HUDEP-2 (cell line): Measurements from ENCODE around the gene MAPRE3.
"Not testable (repeated sequence)": the region's sequence is repeated elsewhere in the genome, so short reads cannot be mapped to it uniquely, and the experiment has no call there.

Experiments used
- DNase-seq, 76 experiments: peaks; one replicate each; lab custom pipeline; 2025; ENCODE audit not compliant: unreplicated experiment in 76 of 76; lab: John Stamatoyannopoulos, UW

Gene MAPRE3

DNA sequence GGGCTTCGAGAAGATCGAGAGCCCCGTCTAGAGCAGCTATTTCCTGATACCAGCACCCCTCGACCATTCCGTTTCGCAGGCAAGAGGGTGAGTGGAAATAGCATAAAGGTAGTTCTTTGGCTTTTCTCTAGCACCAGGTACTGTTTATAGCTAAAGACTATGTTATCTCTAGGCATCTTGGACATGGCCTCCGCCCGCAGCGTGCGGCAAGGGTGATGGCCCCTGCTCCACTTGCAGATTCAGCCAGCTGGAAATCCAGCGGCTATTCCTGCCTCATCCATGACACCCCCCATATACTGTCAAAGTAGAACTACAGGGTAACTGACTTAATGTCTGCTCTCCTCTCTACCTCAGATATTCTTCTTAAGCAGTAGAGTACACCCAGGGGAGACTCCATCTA is 84.3 kb downstream of the MAPRE3 start:
- DNase-seq: no peak

DNA sequence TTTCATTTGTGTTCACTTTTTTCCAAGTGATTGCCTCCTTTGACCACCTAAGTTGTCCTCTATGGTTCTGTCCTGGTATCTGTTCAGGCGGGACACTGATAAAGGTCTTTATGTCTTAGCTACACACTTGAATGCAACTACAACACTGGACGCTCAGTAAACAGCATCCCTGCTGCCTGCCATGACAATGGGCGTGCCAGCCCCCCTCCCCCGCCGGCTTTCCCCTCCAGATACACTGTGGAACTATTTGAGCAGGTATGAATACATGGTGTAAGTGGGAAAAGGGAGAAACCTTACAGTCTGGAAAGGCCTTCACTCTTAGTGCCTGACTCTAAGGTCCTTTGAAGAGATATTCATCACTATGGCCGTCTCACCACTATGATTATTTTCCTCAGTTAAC is 86.7 kb downstream of the MAPRE3 start:
- no peak for DNase-seq

DNA sequence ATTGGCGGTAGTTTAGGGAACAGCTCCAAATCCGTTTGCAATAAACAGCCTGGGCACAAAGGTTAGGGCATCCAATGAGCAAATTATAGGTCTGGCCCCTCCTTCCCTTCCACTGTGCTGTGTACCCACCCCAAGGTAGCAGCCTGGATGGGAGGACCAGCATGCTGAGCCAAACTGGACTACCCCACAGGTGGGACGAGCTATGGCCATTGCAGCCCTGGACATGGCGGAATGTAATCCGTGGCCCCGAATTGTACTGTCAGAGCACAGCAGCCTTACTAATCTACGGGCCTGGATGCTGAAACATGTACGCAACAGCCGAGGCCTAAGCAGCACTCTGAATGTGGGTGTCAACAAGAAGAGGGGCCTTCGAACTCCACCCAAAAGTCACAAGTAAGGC is 87.8 kb downstream of the MAPRE3 start:
- DNase-seq: no peak

DNA sequence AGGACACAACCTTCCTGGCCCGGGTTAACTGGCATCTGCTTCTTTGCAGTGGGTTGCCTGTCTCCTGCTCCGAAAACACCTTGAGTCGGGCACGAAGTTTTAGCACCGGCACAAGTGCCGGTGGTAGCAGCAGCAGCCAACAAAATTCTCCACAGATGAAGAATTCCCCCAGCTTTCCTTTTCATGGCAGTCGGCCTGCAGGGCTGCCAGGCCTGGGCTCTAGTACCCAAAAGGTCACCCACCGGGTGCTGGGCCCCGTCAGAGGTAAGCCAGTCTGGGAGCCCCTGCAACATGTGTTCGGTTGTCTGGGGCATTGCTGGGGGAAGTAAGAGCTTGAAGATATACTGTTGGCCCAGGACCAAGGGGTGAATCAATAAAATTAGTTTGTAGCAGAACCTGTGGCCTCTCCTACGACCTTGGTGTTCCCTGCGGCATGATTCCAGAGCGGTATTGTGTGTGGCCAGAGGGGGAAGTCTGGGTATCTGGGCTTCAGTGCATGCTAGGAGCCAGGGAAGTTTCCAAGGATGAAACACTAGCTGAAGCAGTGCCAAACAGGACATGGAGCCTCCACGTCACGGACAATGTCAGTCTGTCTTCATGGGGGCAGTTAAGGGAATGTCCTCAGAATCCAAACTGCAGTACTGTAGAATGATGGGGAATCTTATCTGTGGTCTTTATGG is 88.8 kb downstream of the MAPRE3 start:
- no peak for DNase-seq

DNA sequence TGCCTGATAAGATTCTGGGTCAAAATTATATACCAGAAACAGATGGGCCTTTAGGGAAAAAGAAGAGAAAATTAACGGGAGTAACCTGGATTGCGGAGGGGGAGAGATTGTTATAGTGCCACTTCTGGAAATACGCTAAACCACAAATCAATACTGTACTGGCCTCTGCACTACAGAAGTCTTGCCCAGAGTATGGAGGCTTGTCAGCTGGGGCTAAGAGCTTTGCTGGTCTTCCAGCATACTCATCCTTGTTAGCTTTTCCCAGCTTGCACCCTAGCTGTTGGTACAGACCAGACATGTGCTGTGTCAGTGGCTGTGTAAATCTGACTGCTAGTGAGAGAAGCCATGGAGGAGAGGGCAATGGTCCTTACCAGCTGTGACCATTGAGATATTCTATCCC is 89.9 kb downstream of the MAPRE3 start:
- DNase-seq: no peak

DNA sequence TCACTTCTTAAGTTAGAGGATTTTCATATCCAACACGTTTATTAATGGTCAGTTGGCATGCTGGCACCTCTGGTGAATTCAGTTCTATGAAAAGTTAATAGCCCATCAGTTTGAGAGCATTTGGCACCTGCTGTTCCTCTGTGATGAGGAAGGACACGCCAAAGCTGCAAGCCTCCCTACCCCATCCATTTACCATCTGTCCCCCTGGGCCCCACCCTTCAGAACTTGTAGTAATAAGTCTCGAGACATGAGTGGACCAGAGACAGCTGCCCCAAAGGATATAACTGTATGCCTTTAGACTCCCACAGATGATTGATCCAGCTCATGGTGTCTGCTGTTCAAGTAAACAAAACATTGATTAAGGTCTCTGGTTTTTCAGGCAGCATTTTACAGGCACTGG is 94.7 kb downstream of the MAPRE3 start:
- DNase-seq: no peak

DNA sequence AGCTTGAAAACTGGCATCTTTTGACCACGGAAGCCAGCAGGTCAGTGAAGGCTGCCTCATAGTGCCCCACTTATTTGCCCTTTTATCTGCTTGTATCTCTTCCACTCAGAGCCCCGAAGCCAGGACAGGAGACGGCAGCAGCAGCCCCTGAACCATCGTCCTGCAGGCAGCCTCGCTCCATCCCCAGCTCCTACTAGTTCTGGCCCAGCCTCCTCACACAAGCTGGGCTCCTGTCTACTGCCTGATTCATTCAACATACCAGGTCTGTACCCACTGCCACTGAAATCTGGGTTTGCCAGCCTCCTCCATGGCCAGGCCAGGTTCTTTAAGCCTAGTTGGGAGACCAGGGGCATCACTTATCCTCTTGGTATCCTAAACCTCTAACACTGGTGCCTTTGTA is 96.9 kb downstream of the MAPRE3 start:
- no peak for DNase-seq

DNA sequence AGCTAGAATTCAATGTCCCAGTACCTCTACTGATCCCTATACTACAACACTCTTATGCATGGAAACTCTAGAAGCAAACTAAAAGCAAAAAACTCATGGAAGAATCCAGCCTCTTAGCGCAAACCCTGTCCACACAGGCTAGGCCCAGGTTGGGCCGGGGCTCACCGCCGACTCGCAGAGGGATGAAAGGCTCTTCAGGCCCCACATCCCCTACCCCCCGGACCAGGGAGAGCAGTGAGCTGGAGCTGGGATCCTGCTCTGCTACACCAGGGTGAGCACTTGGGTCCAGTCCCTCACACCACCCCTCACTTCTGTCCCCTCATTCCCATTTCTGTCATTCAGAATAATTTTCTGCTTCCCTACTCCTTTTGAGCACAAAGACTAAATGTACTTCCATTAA is 99.0 kb downstream of the MAPRE3 start:
- no peak for DNase-seq

DNA sequence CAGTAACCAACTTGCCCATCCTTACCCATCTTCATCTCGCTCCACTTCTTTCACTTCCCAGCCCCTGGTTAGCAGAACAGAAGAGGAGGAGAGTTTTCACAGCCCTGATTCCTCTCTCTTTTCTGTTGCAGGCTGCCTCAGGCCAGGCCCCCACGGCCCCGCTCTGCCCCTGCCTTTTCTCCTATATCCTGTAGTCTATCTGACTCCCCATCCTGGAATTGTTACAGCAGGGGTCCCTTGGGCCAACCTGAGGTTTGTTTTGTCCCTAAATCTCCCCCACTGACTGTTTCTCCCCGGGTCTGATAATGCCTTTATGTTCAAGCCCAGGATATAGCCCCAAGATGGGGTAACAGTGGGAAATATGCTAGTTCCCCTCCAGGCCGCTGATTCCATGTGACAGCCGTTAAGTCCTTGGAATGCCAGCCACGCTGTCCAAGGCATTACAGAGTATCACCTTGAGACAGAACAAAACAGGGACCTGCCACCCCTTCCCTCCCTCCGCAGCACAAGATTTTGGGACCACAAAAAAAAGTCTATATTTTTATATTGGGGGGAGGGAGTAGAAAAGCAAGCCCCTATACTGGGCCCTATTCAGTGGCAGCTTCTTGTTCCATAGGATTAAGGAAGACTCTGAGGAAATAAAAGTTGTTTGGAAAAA is 99.7 kb downstream of the MAPRE3 start:
- DNase-seq: no peak

DNA sequence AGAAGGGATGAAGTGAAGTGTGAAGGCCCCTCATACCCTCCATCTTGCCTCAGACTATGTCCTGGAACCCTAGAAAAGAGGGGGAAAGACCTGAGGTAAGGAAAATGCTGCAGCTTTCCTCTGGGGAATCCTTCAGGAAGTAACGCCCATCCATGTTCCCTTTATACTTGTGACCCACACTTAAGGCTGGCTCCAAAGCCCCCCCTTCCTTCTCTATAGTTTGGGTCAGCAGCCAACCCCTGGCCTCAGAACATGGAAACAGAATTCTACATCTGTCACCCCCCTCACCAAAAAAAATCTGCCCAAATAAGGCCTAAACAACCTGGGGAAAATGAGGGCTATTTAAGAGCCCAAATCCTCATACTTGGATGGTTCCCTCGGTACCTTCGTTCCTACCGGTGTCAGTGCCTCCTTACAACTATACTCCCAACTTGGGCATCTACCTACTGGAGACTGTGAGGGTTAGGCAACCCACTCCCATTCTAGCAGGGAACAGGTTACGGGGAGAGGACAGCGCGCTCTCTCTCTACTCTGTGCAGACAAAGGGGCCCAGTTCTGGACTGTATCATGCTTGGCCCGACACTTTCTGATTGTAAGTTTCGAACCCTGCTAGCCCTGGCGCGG is 100.3 kb downstream of the MAPRE3 start:
- no peak for DNase-seq

DNA sequence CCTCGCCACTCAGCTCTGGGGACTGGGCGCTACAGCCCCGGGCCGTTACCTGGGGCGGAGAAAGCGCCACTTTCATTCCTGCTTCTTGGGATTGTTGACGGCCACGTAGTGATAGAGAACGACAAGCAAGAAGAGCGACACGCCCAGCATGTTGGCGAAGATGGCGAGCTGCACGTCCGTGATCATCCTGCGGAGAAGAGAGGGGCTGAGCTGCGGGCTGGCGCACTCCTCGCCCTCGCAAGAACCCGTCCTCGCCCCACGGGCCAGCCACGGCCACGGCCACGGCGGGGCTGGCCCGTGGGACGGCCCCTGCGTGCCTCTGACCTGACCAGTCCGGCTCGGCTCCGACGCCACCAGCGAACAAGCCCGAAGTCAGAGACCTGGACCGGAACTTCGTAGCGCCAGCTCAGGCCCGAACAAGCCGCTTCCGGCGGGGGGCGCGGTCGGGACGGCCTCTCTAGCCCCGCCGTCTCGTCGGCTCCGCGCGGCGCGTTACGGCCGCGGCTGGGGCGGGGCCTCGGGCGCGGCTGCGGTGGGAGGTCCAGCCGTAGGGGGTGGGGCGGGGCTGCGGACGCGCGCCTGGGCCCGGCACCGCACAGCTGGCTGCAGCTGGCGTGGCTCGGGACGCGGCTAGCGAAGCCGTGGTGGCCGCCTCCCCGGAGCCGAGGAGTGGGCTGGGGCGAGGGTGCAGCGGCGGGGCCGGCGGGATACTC is 101.0 kb downstream of the MAPRE3 start, which contains the start of gene OST4:
Gene OST4 (minus strand): TSS at position 378 of the 713 bp plus-strand sequence.
- peak in 74 of 76 experiments; percentile 30 to 93 (median 83) for DNase-seq

DNA sequence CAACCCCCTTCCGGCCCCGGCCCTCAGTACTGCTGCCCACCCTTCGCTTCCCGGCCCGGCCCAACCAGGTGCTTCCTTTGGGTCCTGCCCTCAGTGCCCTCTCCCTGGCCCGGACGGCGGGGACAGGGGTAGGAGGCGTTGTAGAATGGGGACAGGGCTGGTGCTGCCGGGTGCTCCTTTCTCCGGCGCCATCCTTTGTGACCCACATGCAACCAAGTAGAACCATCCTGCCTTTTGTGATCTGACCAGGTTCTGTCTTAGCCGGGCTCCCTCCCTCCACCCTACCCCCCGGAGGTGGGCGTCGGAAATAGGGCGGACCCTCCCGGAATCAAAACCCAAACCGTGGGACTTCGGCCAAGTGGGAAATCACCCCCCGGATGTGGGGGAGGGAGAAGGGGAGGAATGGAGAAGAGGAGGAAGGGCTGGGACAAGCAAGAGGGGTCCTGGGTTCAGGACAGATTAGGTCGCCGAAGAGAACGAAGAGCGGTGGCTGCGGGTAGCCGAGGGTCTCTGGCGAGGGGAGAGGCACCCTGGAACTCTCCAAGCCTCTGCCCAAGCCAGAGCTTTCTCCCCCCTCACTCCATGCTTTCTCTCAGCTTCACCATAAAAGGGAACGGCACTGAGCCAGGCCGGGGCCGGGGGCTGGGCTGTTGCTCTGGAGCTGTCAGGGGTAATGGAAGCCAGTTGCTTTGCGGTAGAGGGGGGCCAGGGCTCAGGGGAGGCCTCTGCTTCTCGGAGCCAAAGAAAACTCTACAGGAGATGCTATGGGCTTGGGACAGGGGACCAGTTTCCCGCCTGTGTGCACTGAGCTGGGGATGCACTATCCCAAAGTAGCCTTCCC is 101.8 kb downstream of the MAPRE3 start:
- DNase-seq: no peak

DNA sequence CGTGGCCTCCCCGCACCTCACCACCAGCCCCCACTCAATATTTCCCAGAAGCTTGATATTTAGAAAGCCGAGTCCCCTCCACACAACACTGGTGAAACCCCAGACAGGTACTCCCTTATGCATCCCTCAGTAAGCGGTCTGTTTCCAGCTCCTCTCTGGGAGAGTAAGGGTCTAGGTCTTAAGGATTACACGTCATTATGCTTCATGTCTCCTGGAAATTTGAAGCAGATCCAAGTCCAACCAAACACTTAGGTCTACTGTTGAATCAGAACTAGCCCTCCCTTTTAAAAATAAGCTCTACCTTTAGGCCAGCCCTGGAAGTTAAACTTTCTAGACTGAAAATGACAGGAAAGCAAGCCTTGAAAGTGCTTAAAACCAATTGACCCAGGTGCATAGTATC is 102.5 kb downstream of the MAPRE3 start:
- no peak for DNase-seq

DNA sequence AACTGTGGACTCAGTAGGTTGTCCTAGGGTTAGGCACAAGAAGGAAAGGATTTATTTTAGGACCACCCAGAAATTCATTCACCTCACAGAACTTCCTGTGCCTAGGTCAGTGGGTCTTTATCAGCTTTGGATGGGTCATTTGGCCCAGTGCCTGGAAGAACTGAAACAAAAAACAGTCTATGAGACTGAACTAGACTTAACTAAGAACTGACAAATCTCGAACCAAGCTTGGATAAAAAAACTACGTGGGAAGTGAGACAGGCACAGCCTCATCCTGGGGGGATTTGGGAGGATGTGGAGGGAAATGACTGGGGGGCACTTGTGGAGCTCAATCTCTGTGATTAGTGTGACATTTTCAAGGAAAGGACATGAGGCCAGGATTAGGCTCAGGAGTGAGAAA is 103.3 kb downstream of the MAPRE3 start:
- DNase-seq: no peak

DNA sequence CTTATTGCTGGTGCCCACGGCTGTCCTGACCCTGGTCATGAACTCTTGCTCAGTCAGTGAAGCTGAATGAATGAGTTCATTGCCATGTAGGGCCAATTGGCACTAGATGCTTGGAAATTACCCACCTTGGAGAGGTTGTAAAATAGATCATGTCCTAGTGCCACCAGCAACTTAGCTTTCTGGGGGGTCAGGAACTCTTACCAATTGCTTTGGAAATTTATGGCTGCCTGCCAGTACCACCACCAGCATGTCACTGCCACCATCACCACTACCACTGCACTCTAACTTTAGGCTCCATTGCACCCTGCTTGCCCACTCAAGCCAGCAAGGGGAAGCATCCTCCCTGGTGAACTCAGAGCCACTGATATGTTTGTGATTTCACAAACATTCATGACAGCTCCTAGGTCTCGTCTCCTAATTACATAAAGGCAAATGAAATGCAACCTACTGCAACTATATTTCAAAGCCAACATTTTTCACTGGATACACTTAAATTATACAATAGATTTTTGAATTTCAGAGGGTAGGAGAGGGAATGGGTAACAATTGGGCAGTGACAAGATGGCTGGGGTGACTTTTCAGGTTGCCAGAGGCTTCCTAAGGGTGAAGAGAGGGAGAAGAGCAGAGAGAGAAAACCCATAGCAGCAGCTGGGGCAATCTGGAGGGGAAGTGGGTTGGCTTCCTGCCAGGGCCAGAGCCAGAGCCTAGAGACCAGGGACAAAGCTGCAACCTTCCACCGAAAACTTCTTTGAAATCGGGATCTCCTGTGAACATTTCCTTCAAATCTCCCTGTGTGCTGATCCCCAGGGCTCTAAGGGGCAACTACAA is 104.5 kb downstream of the MAPRE3 start:
- DNase-seq: no peak

DNA sequence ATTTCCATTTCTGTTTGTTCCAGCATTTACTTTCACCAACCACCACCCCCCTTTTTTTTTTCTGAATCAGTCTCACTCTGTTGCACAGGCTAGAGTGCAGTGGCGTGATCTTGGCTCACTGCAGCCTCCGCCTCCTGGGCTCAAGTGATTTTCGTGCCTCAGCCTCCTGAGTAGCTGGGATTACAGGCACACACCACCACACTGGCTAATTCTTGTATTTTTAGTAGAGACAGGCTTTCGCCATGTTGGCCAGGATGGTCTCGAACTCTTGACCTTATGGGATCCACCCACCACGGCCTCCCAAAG is 105.1 kb downstream of the MAPRE3 start:
- DNase-seq: not testable (repeated sequence)

DNA sequence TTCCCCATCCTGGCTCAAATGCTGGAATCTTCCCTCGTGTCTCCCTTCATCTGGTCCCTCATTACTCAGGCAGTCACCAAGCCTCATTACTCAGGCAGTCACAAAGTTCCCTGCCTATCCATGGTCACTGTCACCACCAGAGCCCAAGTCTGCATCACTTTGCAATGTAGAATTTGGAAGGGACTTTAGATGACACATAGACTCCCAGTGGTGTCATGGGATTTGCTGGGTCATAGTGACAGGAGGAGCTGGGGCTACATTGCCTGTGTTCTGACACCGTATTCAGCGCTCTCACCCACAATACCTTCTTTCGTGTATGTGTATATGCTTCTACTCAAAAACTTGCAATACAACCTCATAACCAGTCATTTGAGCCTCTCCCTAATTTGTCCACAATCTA is 105.9 kb downstream of the MAPRE3 start:
- DNase-seq: no peak
